ENCODE data around the gene XPO6.

Gene XPO6

GRCh38 chr16:28183930-28184329 lies 27.8 kb downstream of the XPO6 start:
- no peak for DNase-seq (ENCODE audit: low read depth)

GRCh38 chr16:28183484-28183883 lies 28.3 kb downstream of the XPO6 start:
- no peak for DNase-seq (ENCODE audit: low read depth)

GRCh38 chr16:28182801-28183200 lies 29.0 kb downstream of the XPO6 start:
- no peak for DNase-seq (ENCODE audit: low read depth)

GRCh38 chr16:28182183-28182582 lies 29.6 kb downstream of the XPO6 start:
- DNase-seq (ENCODE audit: low read depth), result peak; percentile 30

GRCh38 chr16:28181515-28181914 lies 30.2 kb downstream of the XPO6 start:
- DNase-seq (ENCODE audit: low read depth), result no peak

GRCh38 chr16:28180655-28181460 lies 30.9 kb downstream of the XPO6 start:
- no peak for DNase-seq (ENCODE audit: low read depth)

GRCh38 chr16:28179354-28179753 lies 32.4 kb downstream of the XPO6 start:
- DNase-seq (ENCODE audit: low read depth), result no peak

- no peak for DNase-seq (ENCODE audit: low read depth)
These were observed 36.0 kb downstream of the XPO6 start for GRCh38 chr16:28175715-28176114.

- no peak for DNase-seq (ENCODE audit: low read depth)
These were observed 39.4 kb downstream of the XPO6 start for GRCh38 chr16:28172336-28172735.

- DNase-seq (ENCODE audit: low read depth), result no peak
These were observed 39.9 kb downstream of the XPO6 start for GRCh38 chr16:28171816-28172215.

- no peak for DNase-seq (ENCODE audit: low read depth)
These were observed 42.7 kb downstream of the XPO6 start for GRCh38 chr16:28168991-28169554.

GRCh38 chr16:28167730-28168129 lies 44.0 kb downstream of the XPO6 start:
- DNase-seq (ENCODE audit: low read depth), result no peak

GRCh38 chr16:28167221-28167620 lies 44.5 kb downstream of the XPO6 start:
- DNase-seq (ENCODE audit: low read depth), result no peak

GRCh38 chr16:28166394-28167208 lies 45.2 kb downstream of the XPO6 start:
- no peak for DNase-seq (ENCODE audit: low read depth)

GRCh38 chr16:28165598-28165997 lies 46.2 kb downstream of the XPO6 start:
- DNase-seq (ENCODE audit: low read depth), result no peak

- no peak for DNase-seq (ENCODE audit: low read depth)
These were observed 47.6 kb downstream of the XPO6 start for GRCh38 chr16:28164140-28164539.

- no peak for DNase-seq (ENCODE audit: low read depth)
These were observed 48.1 kb downstream of the XPO6 start for GRCh38 chr16:28163699-28164098.

GRCh38 chr16:28162326-28162877 lies 49.4 kb downstream of the XPO6 start:
- DNase-seq (ENCODE audit: low read depth), result no peak

GRCh38 chr16:28161626-28162025 lies 50.1 kb downstream of the XPO6 start:
- no peak for DNase-seq (ENCODE audit: low read depth)

- DNase-seq (ENCODE audit: low read depth), result no peak
These were observed 53.6 kb downstream of the XPO6 start for GRCh38 chr16:28158136-28158535.

- DNase-seq (ENCODE audit: low read depth), result no peak
These were observed 55.6 kb downstream of the XPO6 start for GRCh38 chr16:28156056-28156680.

GRCh38 chr16:28155293-28155692 lies 56.5 kb downstream of the XPO6 start:
- no peak for DNase-seq (ENCODE audit: low read depth)
